Kasumi-1 (cell line): ENCODE measurements around the gene RASL10A.

Experiments
- DNase-seq, 2 experiments: peaks; one replicate each; lab custom pipeline; 2025; lab: John Stamatoyannopoulos, UW

RASL10A gene

DNA sequence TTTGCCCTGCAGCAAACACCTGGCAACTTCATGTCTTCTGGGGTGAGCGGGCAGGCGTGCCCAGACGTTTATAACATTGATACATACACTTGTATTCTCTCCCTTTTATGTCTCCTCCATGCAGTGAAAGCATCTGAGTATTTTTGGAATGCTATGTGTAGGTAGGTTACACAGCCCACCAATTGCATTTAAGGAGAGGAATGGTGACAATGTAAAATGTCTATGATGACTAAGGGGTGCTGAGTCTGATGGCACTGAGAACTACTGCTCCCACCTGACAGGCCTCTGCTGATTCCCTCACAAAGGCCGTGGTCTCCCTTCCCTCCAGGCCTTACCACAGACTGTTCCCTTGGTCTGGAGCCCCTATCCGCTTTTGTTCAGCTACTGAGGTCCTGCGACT is 22.9 kb upstream of the RASL10A start:
- DNase-seq = no peak

DNA sequence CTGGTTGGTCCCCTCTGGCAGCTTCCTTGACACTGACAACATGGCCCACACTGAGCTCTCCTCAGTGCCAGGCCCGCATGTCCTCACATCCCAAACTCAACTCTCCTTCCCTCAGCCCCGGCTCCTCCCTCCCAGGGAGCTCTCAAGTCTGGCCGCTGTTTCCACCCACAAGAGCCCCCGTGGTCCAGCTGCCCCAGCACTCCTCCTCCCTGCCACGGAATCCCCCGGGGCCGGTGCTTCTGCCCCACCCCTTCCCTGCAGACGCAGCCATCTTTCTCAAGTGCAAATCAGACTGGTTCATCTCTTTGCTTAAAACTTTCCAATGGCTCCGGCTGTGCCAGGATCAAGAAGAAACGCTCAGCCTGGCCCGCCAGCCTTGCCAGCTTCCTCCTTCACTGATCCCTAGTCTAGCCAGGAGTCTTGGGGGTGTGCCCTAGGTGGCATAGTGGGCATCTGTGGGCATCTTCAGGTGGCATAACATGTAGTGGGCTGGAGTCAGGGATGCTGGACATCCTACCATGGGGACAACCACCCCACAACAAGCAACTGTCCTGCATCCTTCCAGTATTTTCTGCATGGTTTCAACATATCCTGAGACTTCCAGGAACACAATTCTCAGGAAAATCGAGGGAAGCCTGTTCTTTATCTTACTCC is 22.3 kb upstream of the RASL10A start:
- DNase-seq = no peak

- no peak for DNase-seq
These were observed 21.4 kb upstream of the RASL10A start for GRCh38 chr22:29336751-29337490.

DNA sequence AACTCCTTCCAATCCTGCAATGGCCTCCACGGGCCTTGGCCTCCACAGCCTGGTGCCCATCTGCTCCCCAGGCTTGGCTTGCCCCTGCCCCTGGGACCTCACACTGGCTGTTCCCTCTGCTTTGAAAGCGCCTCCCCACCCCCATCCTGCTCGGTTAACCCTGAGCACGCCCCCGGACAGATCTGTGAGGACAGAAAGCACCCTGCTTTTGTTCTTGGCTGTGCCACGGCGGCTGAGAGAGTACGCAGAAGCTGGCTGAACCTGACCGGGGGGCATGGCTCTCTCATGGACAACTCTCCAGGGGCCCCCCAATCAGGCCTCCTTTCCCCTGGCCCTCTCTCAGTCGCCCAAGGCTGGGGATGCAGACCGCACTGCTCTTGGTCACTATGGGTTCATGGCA is 20.2 kb upstream of the RASL10A start:
- DNase-seq = no peak

DNA sequence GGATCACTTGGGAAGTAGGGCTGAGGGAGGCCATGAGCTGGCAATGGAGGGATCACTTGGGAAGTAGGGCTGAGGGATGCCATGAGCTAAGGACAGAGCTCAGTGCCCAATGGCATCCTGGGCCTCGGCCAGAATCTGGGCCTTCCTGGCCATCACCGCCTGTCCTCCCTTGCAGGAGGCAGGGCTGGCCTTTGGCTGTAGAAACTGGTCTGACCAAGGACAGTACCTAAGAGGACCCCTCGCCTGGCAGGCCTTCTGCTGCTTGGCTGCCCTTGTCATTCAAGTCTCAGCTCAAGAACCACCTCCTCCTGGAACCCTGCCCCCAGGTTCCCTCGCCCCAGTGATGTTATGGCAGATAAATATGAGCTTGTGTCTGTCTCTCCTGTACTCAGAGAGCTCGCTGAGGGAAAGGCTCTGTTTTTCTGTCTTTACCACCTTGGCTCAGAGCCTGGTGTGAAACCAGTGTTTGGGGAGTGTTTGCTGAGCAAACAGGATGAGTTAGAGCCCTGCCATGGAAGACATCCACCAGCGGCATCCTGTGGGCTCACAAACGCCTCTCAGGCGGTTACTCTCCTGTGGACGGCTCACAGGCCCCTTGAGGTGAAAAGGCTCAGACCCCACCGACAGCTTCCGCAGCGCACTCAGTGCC is 19.3 kb upstream of the RASL10A start:
- no peak for DNase-seq

- no peak for DNase-seq
These were observed 18.7 kb upstream of the RASL10A start for GRCh38 chr22:29334148-29334547.

DNA sequence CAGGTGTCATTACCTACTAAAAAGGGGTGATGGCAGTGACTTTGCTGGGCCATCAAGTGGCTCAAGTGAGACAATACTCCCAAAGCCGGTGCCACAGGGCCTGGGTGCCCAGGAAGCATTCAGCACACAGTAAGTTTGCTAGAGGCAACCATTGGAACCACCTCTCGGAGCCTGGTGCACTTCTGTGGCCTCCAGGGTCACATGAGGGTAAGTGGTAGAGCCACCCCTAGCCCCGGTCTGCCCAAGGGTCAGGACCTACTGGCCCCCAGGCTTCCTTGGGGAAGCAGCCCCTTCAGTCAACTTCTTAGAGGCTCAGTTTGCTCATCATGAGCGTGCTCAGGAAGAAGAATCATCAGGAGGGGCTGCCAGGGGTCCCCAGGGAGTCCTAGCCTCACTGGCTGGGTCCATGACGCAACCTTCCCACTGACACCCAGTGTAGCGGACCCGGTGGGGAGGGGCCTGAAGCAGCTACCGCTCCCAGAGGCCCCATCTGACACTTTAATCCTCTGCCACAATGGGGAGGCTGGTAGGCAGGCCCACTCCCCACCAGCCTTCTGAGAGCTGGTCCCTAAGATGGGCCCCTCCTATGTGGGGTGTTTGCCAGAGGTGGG is 17.5 kb upstream of the RASL10A start:
- DNase-seq = no peak

DNA sequence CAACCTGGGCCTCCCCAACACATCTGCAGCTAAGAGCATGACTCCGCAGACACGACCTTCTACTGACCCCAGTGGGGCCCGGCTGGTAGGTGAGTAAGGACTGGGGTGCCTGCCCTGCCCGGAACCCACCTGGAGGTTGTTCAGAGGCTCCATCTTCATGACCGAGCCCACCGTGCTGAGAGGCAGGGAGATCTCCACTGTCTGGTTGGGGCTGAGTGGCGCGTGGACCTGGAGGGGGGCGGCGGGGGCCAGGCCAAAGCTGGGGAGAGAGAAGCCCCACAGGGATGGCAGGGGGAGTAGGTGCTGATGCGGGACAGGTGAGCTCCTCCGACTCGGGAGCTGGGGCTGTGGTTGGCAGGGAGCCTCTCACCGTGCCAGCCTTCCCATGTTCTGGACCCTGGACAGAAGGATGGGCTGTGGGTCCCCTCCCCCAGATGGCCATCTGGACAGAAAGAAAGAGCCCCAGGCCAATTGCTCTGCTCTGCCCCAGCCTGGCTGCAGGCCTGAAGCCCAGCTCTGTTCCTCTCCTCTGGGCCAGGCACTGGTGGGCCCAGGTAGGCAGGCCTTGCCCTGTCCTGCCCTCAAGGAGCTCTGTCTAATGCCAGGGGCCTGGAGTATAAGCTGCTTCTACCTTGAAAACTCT is 16.3 kb upstream of the RASL10A start:
- DNase-seq = no peak

DNA sequence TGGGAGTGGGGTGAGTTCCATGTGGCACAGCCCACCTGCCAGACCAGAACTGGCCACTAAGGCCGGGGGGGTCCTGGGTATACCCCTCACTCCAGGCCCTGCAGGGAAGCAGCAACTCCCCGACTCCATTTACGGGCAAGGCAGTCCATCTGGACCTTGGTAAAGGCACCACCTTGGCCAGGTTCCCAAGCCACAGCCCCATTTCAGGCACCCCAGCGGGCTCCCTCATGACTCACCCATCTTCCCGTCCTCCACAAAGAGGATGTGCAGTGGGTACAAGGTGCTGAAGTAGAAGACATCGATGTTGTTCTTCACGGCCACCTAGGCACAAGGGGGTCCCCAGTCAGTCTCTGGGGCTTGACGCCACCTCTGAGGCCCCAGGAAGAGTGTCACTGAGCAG is 15.7 kb upstream of the RASL10A start:
- no peak for DNase-seq

GRCh38 chr22:29330753-29331152 is 15.3 kb upstream of the RASL10A start:
- DNase-seq = peak; percentile 100

DNA sequence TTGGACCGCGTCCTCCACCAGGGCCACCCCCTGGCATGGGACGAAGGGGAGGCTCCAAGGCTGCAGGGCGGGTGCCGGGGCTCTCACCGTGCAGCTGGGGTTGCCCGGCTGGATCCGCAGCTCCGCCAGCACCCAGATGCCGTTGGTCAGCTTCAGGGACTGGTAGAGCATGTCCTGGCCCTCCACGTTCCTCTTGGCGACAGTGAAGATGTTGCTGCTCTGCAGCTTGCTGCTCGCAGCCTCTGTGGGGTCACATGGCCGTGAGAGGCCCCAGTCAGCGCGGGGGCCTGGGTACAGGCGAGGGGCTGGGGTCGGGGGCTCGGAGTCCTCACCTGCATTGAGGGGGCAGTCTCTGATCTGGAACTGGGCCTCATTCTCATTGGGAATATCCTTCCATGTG is 14.8 kb upstream of the RASL10A start:
- no peak for DNase-seq

GRCh38 chr22:29329581-29329980 is 14.1 kb upstream of the RASL10A start:
- no peak for DNase-seq

GRCh38 chr22:29328566-29329500 is 13.3 kb upstream of the RASL10A start:
- DNase-seq = no peak

- DNase-seq = no peak
These were observed 12.6 kb upstream of the RASL10A start for GRCh38 chr22:29328055-29328454.

GRCh38 chr22:29327089-29327764 is 11.7 kb upstream of the RASL10A start:
- DNase-seq = no peak

DNA sequence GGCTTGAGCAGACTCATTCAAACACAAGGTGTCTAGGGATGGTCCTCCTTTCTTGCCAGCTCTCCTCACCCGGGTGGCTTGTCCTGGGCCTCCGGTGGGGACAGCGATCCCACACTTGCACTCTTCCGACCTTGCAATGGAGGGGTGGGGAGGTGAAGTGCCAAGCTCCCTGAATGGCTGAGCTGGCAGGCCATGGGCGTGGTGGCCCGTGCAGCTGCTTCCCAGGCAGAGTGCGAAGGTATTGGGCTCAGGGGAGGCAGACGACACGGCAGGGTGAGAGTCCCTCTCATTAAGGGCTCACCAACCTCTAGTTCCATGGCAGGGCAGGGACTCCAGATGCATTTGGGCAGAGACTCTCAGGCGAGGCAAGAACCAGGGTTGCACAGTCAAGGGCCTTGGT is 11.0 kb upstream of the RASL10A start:
- DNase-seq = no peak

DNA sequence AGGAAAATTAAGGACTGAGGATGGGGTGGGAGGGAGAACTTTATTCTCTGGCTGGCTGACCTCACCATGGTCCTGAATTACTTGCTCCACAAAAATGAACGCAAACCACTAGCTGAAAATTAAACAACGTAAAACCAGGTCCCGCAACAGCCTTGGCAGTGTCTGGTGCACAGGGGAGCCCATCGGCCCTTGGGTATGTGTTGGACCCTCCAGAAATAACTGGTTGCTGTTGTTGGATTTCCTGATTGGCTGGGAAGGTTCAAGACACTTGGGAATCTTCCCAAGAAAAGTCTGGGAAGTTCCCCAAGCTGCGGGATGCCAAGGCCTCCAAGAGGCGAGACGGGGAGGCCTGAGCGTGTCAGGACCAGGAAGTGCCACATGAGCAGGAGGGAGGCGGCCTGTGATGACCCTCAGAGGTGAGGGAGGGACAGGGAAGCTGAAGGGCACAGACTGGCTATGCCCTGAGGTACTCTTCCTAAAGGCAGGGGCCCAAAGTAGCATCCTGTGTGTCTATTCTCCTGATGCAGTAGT is 10.4 kb upstream of the RASL10A start:
- no peak for DNase-seq

- DNase-seq = no peak
These were observed 9.9 kb upstream of the RASL10A start for GRCh38 chr22:29325356-29325755.

GRCh38 chr22:29323641-29324040 is 8.1 kb upstream of the RASL10A start:
- no peak for DNase-seq

- DNase-seq = peak; percentile 64 to 78
These were observed 5.0 kb upstream of the RASL10A start for GRCh38 chr22:29320546-29320945.
